Measurements from ENCODE around the gene ERCC5.

- TF ChIP-seq POLR2AphosphoS5 (IDR thresholded peaks at IDR 0.05; ENCODE audit: low read depth, low read length) (no peak), POLR2A (IDR thresholded peaks at IDR 0.05; ENCODE audit: low read depth, low read length) (no peak)
These were observed 34.1 kb downstream of the ERCC5 start for GRCh38 chr13:102879793-102880499.
